GM18873 (cell line): ENCODE data around the gene ADGRG1.

Experiments
- ATAC-seq: cut with Tn5 transposase; IDR thresholded peaks from one replicate; pipeline ENCODE4 v1.9.1; 2021; ENCODE audit warnings: mild to moderate bottlenecking, moderate library complexity, moderate number of reproducible peaks; ENCODE audit not compliant: unreplicated experiment, low FRiP score

ADGRG1 gene

GRCh38 chr16:57694725-57695679 lies 66.6 kb downstream of the ADGRG1 start, which contains the start of gene DRC7:
Gene DRC7, plus strand, starts transcription at chr16:57694806. Its CDS starts 3,144 bp downstream, at chr16:57697950.
- no peak for ATAC-seq

DNA sequence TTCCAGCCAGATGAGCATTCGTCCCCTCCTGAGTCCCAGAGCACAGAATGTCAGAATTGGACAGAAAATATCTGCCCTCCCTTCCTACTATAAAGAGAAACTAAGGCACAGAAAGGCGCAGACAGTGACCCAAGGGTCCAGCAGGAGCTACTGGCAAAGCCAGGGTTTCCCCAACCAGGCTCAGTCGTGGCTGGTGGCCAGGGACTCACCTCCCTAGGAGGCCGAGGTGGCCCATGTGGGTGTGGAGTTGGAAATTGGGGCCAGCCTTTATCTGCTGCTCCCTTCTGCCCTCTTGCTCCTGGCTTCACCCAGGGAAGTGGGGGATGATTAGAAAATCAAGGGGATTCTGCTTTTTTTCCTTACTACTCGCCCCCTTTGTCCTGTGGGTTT lies 67.2 kb downstream of the ADGRG1 start:
- no peak for ATAC-seq

- ATAC-seq, result no peak
Measured at GRCh38 chr16:57696240-57696639, 67.8 kb downstream of the ADGRG1 start.

DNA sequence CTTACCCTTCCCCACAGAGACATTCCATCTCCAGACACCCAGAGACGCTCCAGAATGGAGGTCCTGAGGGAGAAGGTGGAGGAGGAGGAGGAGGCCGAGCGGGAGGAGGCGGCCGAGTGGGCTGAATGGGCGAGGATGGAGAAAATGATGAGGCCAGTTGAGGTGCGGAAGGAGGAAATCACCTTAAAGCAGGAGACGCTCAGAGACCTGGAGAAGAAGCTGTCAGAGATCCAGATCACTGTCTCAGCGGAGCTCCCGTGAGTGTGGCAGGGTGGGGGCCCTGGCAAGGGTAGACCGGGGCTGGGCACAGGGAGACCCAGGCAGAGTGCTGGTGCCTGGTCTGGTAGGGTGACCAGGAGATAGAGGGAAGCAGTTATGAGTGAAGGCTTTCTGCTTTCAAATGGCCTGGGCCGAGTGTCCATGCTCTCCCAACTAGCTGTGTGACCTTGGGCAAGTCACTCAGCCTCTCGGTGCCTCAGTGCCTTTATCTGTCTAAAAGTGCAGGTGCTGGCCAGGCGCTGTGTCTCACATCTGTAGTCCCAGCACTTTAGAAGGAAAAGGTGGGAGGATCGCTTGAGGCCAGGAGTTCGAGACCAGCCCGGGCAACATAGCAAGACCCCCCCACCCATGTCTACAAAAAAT lies 69.6 kb downstream of the ADGRG1 start:
- ATAC-seq, result no peak

DNA sequence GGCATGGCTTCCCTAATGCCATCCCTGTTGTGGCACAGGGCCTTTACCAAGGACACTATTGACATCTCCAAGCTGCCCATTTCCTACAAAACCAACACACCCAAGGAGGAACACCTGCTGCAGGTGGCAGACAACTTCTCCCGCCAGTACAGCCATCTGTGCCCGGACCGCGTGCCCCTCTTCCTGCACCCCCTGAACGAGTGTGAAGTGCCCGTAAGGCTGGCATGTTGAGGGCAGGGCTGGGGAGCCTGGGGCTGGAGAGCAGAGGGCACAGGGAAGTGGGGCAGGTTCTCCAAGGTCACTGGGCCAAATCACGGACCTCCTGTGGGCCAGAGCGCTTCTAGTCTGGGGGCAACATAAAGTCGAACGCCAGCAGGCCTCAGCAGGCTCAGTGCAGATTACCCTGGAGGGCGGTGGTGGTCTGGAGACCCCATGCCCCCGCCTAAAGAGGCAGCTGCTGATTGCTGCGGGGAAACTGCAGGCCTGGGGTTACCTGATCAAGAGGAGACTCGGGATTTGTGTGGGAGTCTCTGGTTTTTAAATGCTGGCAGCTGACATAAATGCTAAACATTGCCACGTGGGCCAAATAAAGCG lies 70.5 kb downstream of the ADGRG1 start:
- no peak for ATAC-seq

GRCh38 chr16:57699481-57699880 lies 71.1 kb downstream of the ADGRG1 start:
- ATAC-seq, result no peak

- no peak for ATAC-seq
Measured at GRCh38 chr16:57699899-57700298, 71.5 kb downstream of the ADGRG1 start.

- no peak for ATAC-seq
Measured at GRCh38 chr16:57700781-57701551, 72.5 kb downstream of the ADGRG1 start.

GRCh38 chr16:57701759-57702371 lies 73.4 kb downstream of the ADGRG1 start:
- ATAC-seq, result no peak

DNA sequence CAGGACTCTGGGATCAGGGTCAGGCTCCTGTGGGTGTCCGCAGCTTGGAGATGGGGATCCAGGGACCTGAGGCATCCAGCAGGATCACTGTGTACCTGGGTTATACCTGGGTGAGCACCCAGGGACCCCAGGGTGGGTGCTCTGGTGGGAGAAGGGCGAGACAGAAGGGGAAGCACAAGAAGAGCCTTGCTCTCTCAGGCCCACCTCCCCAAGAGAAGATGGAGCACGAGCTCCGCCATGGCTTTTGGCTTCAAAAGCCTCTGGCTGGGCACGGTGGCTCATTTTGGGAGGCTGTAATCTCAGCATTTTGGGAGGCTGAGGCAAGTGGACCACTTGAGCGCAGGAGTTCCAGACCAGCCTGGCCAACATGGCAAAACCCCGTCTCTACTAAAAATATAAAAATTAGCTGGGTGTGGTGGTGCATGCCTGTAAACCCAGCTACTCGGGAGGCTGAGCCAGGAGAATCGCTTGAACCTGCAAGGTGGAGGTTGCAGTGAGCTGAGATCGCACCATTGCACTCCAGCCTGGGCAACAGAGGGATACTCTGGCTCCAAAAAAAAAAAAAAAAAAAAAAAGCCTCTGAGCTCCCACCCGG lies 75.1 kb downstream of the ADGRG1 start:
- ATAC-seq, result no peak

GRCh38 chr16:57704011-57704904 lies 75.8 kb downstream of the ADGRG1 start:
- ATAC-seq, result no peak

DNA sequence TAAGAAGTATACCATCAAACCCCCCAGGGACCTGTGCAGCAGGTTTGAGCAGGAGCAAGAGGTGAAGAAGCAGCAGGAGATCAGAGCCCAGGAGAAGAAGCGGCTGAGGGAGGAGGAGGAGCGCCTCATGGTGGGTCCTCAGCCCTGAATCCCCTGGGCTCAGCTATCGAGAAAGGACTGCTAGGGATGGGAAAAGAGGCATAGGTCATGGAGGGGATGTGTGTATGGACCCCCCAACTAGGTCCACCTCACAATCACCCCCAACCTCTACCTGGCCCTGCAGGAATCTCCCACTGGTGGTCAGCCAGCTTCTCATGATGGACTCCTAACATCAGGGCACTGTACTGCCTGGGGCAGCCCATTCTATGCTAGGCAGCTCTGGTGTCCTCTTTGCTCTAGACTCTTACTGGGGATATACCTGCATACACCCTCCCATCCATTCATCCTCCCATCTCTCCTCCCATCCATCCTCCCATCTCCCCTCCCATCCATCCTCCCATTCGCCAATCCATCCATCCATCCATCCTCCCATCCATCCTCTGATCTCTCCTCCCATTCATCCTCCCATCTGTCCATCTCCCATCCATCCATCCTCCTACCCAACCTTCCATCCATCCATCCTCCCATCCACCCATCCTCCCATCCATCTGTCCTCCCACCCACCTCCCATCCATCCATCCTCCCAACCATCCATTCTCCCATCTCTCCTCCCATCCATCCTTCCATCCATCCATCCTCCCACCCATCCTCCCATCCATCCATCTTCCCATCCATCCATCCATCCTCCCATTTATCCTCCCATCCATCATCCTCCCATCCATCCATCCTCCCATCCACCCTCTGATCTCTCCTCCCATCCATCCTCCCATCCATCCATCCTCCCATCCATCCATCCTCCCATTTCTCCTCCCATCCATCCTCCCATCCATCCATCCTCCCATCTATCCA lies 76.7 kb downstream of the ADGRG1 start:
- no peak for ATAC-seq

DNA sequence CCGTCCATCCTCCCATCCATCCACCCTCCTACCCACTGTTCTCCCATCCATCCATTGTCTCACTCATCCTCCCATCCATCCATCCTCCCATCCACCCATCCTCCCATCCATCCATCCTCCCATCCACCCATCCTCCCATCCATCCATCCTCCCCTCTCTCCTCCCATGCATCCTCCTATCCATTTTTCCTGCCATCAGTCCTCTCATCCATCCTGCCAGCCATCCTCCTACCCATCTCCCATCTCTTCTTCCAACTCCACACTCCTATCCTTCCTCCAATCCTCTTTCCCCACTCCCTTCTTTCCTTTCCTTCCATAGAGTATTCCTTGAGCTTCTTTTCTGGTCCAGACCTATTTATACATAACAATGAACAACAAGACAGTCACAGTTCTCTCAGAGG lies 78.3 kb downstream of the ADGRG1 start:
- ATAC-seq, result no peak

DNA sequence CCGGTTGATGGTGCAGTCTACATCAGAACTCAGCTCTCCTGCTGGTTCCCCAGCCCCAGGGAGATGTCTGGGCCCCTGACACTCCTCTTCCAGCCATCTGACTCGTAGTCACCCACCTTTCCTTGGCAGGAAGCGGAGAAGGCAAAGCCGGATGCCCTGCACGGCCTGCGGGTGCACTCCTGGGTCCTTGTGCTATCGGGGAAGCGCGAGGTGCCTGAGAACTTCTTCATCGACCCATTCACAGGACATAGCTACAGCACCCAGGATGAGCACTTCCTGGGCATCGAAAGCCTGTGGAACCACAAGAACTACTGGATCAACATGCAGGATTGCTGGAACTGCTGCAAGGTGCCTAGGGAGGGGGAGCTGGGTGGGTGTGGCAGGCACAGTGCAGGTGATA lies 78.9 kb downstream of the ADGRG1 start:
- ATAC-seq, result no peak

DNA sequence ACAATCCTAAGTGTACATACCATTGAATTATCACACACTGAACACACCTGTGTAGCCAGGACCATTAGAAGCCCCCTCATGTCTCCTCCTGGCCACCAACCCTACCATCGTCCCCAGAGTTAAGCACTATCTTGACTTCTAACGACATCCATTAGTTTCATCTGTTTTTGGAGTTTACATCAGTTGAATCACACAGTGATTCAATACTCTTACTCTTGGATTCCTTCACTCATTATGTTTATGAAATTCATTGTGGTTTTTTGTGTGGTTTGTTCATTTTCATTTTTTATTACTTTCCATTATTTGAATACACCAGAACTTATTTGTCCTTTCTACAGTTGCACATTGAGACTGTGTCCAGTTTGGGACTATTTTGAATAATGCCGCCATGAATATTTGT lies 79.7 kb downstream of the ADGRG1 start:
- no peak for ATAC-seq

GRCh38 chr16:57709663-57710062 lies 81.2 kb downstream of the ADGRG1 start:
- no peak for ATAC-seq

DNA sequence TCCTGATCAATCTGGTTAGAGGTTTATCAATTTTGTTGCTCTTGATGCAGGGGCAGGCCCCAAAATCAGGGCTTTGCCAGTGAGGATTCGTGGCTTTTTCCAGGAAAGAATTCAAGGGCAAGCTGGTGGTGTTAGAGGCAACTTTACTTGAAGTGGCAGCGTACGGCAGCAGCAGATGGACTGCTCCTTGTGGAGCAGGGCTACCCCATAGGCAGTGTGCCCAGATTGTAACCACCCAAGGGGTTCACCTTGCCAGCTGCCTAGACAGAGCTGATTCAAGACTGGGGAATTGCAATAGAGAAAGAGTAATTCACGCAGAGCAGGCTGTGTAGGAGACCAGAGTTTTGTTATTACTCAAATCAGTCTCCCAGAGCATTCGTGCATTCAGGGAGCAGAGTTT lies 82.9 kb downstream of the ADGRG1 start:
- ATAC-seq, result no peak

DNA sequence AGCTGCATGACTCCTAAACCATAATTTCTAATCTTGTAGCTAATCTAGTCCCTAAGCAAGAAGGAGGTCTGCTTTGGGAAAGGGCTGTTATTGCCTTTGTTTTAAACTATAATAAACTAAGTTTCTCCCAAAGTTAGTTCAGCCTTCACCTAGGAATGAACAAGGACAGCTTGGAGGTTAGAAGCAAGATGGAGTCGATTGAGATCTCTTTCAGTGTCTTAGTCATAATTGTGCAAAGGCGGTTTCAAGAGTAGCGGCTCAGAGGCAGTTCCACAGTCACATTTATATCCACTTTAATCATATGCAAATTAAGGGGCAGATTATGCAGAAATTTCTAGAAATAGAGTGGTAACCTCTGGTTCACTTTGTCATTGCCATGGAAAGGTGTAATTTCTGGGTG lies 83.6 kb downstream of the ADGRG1 start:
- no peak for ATAC-seq
